Spleen (tissue), 11 donors: ENCODE results near the gene BTN3A1. TPM values are rescaled to one million over a fixed set of nuclear protein-coding genes. Genes with fewer than 3 reads are reported as not detected.

ENCODE experiments used
- DNase-seq: peaks from one replicate; pipeline ENCODE4 v3.0.0-alpha.2; 2020
- H3K27ac ChIP-seq, 8 donors: fragments of 200-600 bp; sonication (generic) in 7 of 8; 1 replicate in 4 of 8; 2 replicates in 4 of 8; pipeline versions ENCODE4 v1.5.0 to v1.8.0; 2016 to 2021; ENCODE audit warnings: inconsistent platforms in 4 of 8, mild to moderate bottlenecking in 4 of 8, moderate library complexity in 1 of 8
- H3K27me3 ChIP-seq, 7 donors: fragments of 200-600 bp; sonication (generic) in 6 of 7; replicated peaks in 1 of 7; 1 replicate in 4 of 7; 2 replicates in 3 of 7; pipeline versions ENCODE4 v1.5.0 to v1.8.0; 2016 to 2021; ENCODE audit warnings: inconsistent platforms in 3 of 7, mild to moderate bottlenecking in 1 of 7
- H3K36me3 ChIP-seq, 6 donors: fragments of 200-600 bp; sonication (generic) in 5 of 6; 1 replicate in 4 of 6; 2 replicates in 2 of 6; pipeline versions ENCODE4 v1.5.0 to v1.8.0; 2016 to 2021; ENCODE audit warnings: inconsistent platforms in 2 of 6
- H3K4me1 ChIP-seq, 6 donors: fragments of 200-600 bp; sonication (generic) in 5 of 6; 1 replicate in 3 of 6; 2 replicates in 3 of 6; pipeline versions ENCODE4 v1.5.0 to v1.8.0; 2016 to 2021; ENCODE audit warnings: inconsistent platforms in 3 of 6
- H3K4me3 ChIP-seq, 8 donors: fragments of 200-600 bp; sonication (generic) in 7 of 8; 1 replicate in 4 of 8; 2 replicates in 4 of 8; pipeline versions ENCODE4 v1.5.0 to v1.8.0; 2016 to 2021; ENCODE audit warnings: inconsistent platforms in 4 of 8, mild to moderate bottlenecking in 4 of 8, moderate library complexity in 2 of 8
- H3K9me3 ChIP-seq, 8 donors: fragments of 200-600 bp; sonication (generic) in 7 of 8; 1 replicate in 4 of 8; 2 replicates in 4 of 8; pipeline versions ENCODE4 v1.5.0 to v1.8.0; 2016 to 2021; ENCODE audit warnings: inconsistent platforms in 4 of 8
- CTCF ChIP-seq, 11 experiments: fragments of 200-600 bp in 7 of 11; fragments of 450-650 bp in 4 of 11; sonication (generic) in 4 of 11; IDR thresholded peaks in 8 of 11; conservative IDR thresholded peaks in 3 of 11; 1 replicate in 7 of 11; 2 replicates in 4 of 11; pipeline versions ENCODE4 v1.4.0 to v1.8.0; 2016 to 2021; ENCODE audit warnings: antibody characterized with exemption in 11 of 11, inconsistent platforms in 4 of 11, mild to moderate bottlenecking in 1 of 11
- POLR2A ChIP-seq, 3 donors: fragments of 450-650 bp; IDR thresholded peaks; one replicate each; pipeline ENCODE4 v1.5.1; 2017; ENCODE audit warnings: antibody characterized with exemption in 3 of 3, mild to moderate bottlenecking in 1 of 3
- POLR2AphosphoS5 ChIP-seq, 3 donors: sonication (generic); formaldehyde crosslinking; IDR thresholded peaks; one replicate each; pipeline ENCODE4 v1.5.1; 2017; ENCODE audit warnings: antibody characterized with exemption in 3 of 3
- WGBS, 5 donors: extraction: QIAGEN DNeasy Blood & Tissue Kit in 3 of 5; methylation state at CpG; one replicate each; pipeline versions ENCODE4 v1.1.5 to v1.1.7; 2013 to 2018; 5-methylcytosine and 5-hydroxymethylcytosine counted together
- intact Hi-C: fragments of 100-400 bp; cut with DNase I; formaldehyde crosslinking; loops from one replicate; pipeline ENCODE4 v1.15.0; 2023; ENCODE audit warnings: low total_unique reads
- polyA plus RNA-seq, 3 donors: library from polyadenylated mRNA; stranded (reverse); fragments of 200-250 nt; gene quantifications; one replicate each; pipeline ENCODE4 v1.2.1, GENCODE V29; 2013
- total RNA-seq, 7 donors: library from RNA; depleted of rRNA in 3 of 7; stranded (reverse); fragments of >200 nt in 3 of 7; fragmentation: NEBNext Ultra II Directional in 4 of 7; extraction: Animal tissue kit (Norgen Biotek cat#: 25700) in 4 of 7; gene quantifications; one replicate each; pipeline versions ENCODE4 v1.1.0 to v1.2.1, GENCODE V29; 2016 to 2021
- donor health status: healthy with polysubstance abuse.
- donor health status: DM: no; HTN: no; CAD: no; lungs with moderate emphysema.
- donor health status: DM: no; HTN: no; CAD: no.
- donor health status: Bipolar disorder and iron deficiency.
- donor health status: healthy.
- donor health status: DM: no; HTN: no; CAD: no.
- donor health status: DM: yes; HTN: yes; CAD: no.

BTN3A1 gene
- total and polyA plus RNA-seq, 10 donors = 25.1 to 142 (median 109) TPM

- intact Hi-C loops = no loop called here
- Histone ChIP-seq H3K9me3 (no peaks in the 10 kb centered on the region), H3K4me3 (no peak overlapping the region), H3K36me3 (peaks cover 0 to 62% (median 37%) of the 10 kb centered on the region in 6 donors), H3K27ac (no peak overlapping the region), H3K27me3 (no peaks in the 10 kb centered on the region), H3K4me1 (peaks cover 0 to 59% (median 14%) of the 10 kb centered on the region in 6 donors)
- no peak for DNase-seq
- 64 to 89% (median 72%) methylated on average over 5 of the region's 5 CpGs for WGBS, 5 donors
- TF ChIP-seq POLR2A (IDR thresholded peaks at IDR 0.05) (no peak), CTCF (IDR thresholded peaks at IDR 0.05 in 8 of 11, conservative IDR thresholded peaks at IDR 0.05 in 3 of 11) (no peak)
These were observed 11.5 kb upstream of the BTN3A1 start for GRCh38 chr6:26390531-26390930.

GRCh38 chr6:26392932-26393636 is 9.0 kb upstream of the BTN3A1 start:
- H3K9me3 ChIP-seq = no peaks in the 10 kb centered on the region
- H3K36me3 ChIP-seq = peaks cover 0 to 54% (median 34%) of the 10 kb centered on the region in 6 donors
- H3K4me3 ChIP-seq = no peak overlapping the region
- H3K27me3 ChIP-seq = no peaks in the 10 kb centered on the region
- intact Hi-C loops = no loop called here
- peaks cover 0 to 33% (median 6%) of the 10 kb centered on the region in 6 donors for H3K4me1 ChIP-seq
- no peak for TF ChIP-seq POLR2A (IDR thresholded peaks at IDR 0.05)
- TF ChIP-seq CTCF (IDR thresholded peaks at IDR 0.05 in 8 of 11, conservative IDR thresholded peaks at IDR 0.05 in 3 of 11) = no peak
- no peak for TF ChIP-seq POLR2AphosphoS5 (IDR thresholded peaks at IDR 0.05)
- 75 to 85% (median 80%) methylated on average over 4 of the region's 4 CpGs for WGBS, 5 donors
- DNase-seq = no peak
- H3K27ac ChIP-seq = peak overlapping the region in 2 of 8 donors; percentile 33 to 47

- peaks cover 0 to 23% (median 6%) of the 10 kb centered on the region in 6 donors for H3K4me1 ChIP-seq
- peaks cover 0 to 42% (median 29%) of the 10 kb centered on the region in 6 donors for H3K36me3 ChIP-seq
- no peak overlapping the region for H3K4me3 ChIP-seq
- H3K27ac ChIP-seq = no peak overlapping the region
- DNase-seq = no peak
- intact Hi-C loops = no loop called here
- H3K9me3 ChIP-seq = no peaks in the 10 kb centered on the region
- TF ChIP-seq POLR2A (IDR thresholded peaks at IDR 0.05) (no peak), CTCF (IDR thresholded peaks at IDR 0.05 in 8 of 11, conservative IDR thresholded peaks at IDR 0.05 in 3 of 11) (no peak), POLR2AphosphoS5 (IDR thresholded peaks at IDR 0.05) (no peak)
- H3K27me3 ChIP-seq = no peaks in the 10 kb centered on the region
- 87 to 100% (median 96%) methylated on average over 1 of the region's 1 CpG for WGBS, 5 donors
These were observed 7.8 kb upstream of the BTN3A1 start for GRCh38 chr6:26394289-26394688.

GRCh38 chr6:26398555-26398954 is 3.5 kb upstream of the BTN3A1 start:
- WGBS, 5 donors = 69 to 88% (median 80%) methylated on average over 1 of the region's 1 CpG
- no peak for DNase-seq
- intact Hi-C loops = no loop called here
- Histone ChIP-seq H3K4me1 (peaks cover 10 to 31% (median 25%) of the 10 kb centered on the region in 6 donors), H3K27ac (no peak overlapping the region), H3K4me3 (no peak overlapping the region), H3K9me3 (no peaks in the 10 kb centered on the region), H3K27me3 (no peaks in the 10 kb centered on the region), H3K36me3 (no peaks in the 10 kb centered on the region)
- no peak for TF ChIP-seq POLR2A (IDR thresholded peaks at IDR 0.05)
- TF ChIP-seq POLR2AphosphoS5 (IDR thresholded peaks at IDR 0.05) = no peak
- TF ChIP-seq CTCF (IDR thresholded peaks at IDR 0.05 in 8 of 11, conservative IDR thresholded peaks at IDR 0.05 in 3 of 11) = no peak
